B cell (primary cell): ENCODE results near the gene CDH16. TPM values are rescaled to one million over a fixed set of nuclear protein-coding genes. Genes with fewer than 3 reads are reported as not detected.

Experiments used
- ATAC-seq: fragments of 200-7000 bp; cut with Tn5 transposase; one replicate; pipeline ENCODE4 v1.10.0; 2021; ENCODE audit warnings: low read depth, mild to moderate bottlenecking, moderate number of reproducible peaks, moderate library complexity
- CTCF ChIA-PET: fragments of 350-600 bp; sonication (Branson Sonifier 250); formaldehyde crosslinking; loops from one replicate; lab custom pipeline; 2021; ENCODE audit warnings: antibody characterized with exemption, inconsistent platforms; lab: Charles Lee
- POLR2A ChIA-PET: fragments of 350-600 bp; sonication (Branson Sonifier 250); formaldehyde crosslinking; loops from one replicate; lab custom pipeline; 2021; ENCODE audit warnings: antibody characterized with exemption; lab: Charles Lee
- DNase-seq: peaks from one replicate; pipeline ENCODE4 v3.0.0; 2013
- H2AFZ ChIP-seq: 2 replicates; pipeline ENCODE4 v1.6.1; 2012; ENCODE audit warnings: mild to moderate bottlenecking, low read depth, low read length; ENCODE audit not compliant: insufficient read depth, poor library complexity, severe bottlenecking
- H3K27ac ChIP-seq, 2 donors: 1 replicate in 1 of 2; 2 replicates in 1 of 2; pipeline ENCODE4 v1.5.1; 2012 to 2013; ENCODE audit warnings: low read length in 2 of 2, mild to moderate bottlenecking in 2 of 2, moderate library complexity in 1 of 2
- H3K27me3 ChIP-seq, 4 experiments: fragments of 200-600 bp in 1 of 4; sonication (generic) in 1 of 4; replicated peaks in 1 of 4; 1 replicate in 2 of 4; 2 replicates in 2 of 4; pipeline versions ENCODE4 v1.6.1 to v1.7.0; 2013 to 2016; ENCODE audit warnings: low read length in 3 of 4, mild to moderate bottlenecking in 2 of 4, mixed read lengths in 1 of 4, moderate library complexity in 1 of 4; ENCODE audit not compliant: insufficient read depth in 4 of 4, control insufficient read depth in 3 of 4; ENCODE audit errors: control extremely low read depth in 1 of 4
- H3K36me3 ChIP-seq, 2 experiments: replicated peaks in 1 of 2; 1 replicate in 1 of 2; 2 replicates in 1 of 2; pipeline versions ENCODE4 v1.6.1 to v1.7.1; 2013; ENCODE audit warnings: low read length in 1 of 2; ENCODE audit not compliant: insufficient read depth in 2 of 2, control insufficient read depth in 1 of 2; ENCODE audit errors: control extremely low read depth in 1 of 2, extremely low read depth in 1 of 2
- H3K4me1 ChIP-seq, 2 donors: fragments of 200-600 bp in 1 of 2; sonication (generic) in 1 of 2; 1 replicate in 1 of 2; 2 replicates in 1 of 2; pipeline versions ENCODE4 v1.5.1 to v1.6.1; 2013 to 2017; ENCODE audit warnings: low read length in 2 of 2; ENCODE audit not compliant: control insufficient read depth in 2 of 2, insufficient read depth in 2 of 2
- H3K4me2 ChIP-seq: replicated peaks from 2 replicates; pipeline ENCODE3; 2012; ENCODE audit warnings: mild to moderate bottlenecking, low read depth, low read length; ENCODE audit not compliant: poor library complexity, severe bottlenecking
- H3K4me3 ChIP-seq, 5 experiments: fragments of 200-600 bp in 1 of 5; sonication (generic) in 1 of 5; 1 replicate in 3 of 5; 2 replicates in 2 of 5; pipeline versions ENCODE4 v1.5.1 to v1.7.0; 2011 to 2016; ENCODE audit warnings: low read length in 4 of 5, mild to moderate bottlenecking in 4 of 5, low read depth in 2 of 5, control low read depth in 1 of 5, moderate library complexity in 1 of 5; ENCODE audit not compliant: insufficient read depth in 1 of 5; ENCODE audit errors: control extremely low read depth in 1 of 5, extremely low read depth in 1 of 5
- H3K79me2 ChIP-seq: fragments of 200-600 bp; sonication (generic); one replicate; pipeline ENCODE4 v1.6.0; 2016; ENCODE audit warnings: low read length; ENCODE audit not compliant: control insufficient read depth, insufficient read depth
- H3K9ac ChIP-seq: fragments of 200-600 bp; sonication (generic); 2 replicates; pipeline ENCODE4 v1.6.1; 2017; ENCODE audit warnings: mild to moderate bottlenecking, low read length, moderate library complexity
- H3K9me3 ChIP-seq, 3 donors: one replicate each; pipeline versions ENCODE4 v1.6.1 to v1.7.1; 2013; ENCODE audit warnings: low read length in 2 of 3; ENCODE audit not compliant: control insufficient read depth in 2 of 3, insufficient read depth in 1 of 3; ENCODE audit errors: control extremely low read depth in 1 of 3
- H4K20me1 ChIP-seq: 2 replicates; pipeline ENCODE4 v1.6.0; 2012; ENCODE audit warnings: mild to moderate bottlenecking, low read length; ENCODE audit not compliant: insufficient read depth, control insufficient read depth, poor library complexity, severe bottlenecking
- H3K27ac Mint-ChIP-seq: one replicate; pipeline ENCODE4 v1.8.0; 2021; ENCODE audit warnings: mixed read lengths
- H3K27me3 Mint-ChIP-seq: one replicate; pipeline ENCODE4 v1.8.0; 2021; ENCODE audit warnings: mixed read lengths
- H3K4me1 Mint-ChIP-seq: one replicate; pipeline ENCODE4 v1.8.0; 2021; ENCODE audit warnings: mixed read lengths
- H3K4me3 Mint-ChIP-seq: one replicate; pipeline ENCODE4 v1.8.0; 2021; ENCODE audit warnings: mixed read lengths
- H3K9me3 Mint-ChIP-seq: one replicate; pipeline ENCODE4 v1.8.0; 2022; ENCODE audit warnings: mixed read lengths; ENCODE audit not compliant: insufficient read depth
- EZH2 ChIP-seq: IDR thresholded peaks from 2 replicates; pipeline ENCODE4 v1.6.1; 2012; ENCODE audit warnings: borderline replicate concordance, low read depth, mild to moderate bottlenecking, moderate library complexity, low read length; ENCODE audit not compliant: insufficient read depth, poor library complexity, severe bottlenecking
- WGBS: methylation state at CpG from one replicate; pipeline ENCODE4 v1.1.5; 2013; ENCODE audit warnings: missing lambda C conversion rate; ENCODE audit not compliant: insufficient coverage; 5-methylcytosine and 5-hydroxymethylcytosine counted together
- intact Hi-C: fragments of 100-400 bp; cut with micrococcal nuclease; formaldehyde crosslinking; loops from one replicate; pipeline ENCODE4 v1.10.0; 2022
- polyA plus RNA-seq: library from polyadenylated mRNA; depleted of rRNA; stranded (reverse); fragments of >200 nt; gene quantifications from 2 replicates; pipeline ENCODE4 v1.2.3, GENCODE V29; 2012
- total RNA-seq, 2 donors: library from RNA; stranded (reverse); fragments of 120-200 nt in 1 of 2; gene quantifications; 1 replicate in 1 of 2; 2 replicates in 1 of 2; pipeline versions ENCODE4 v1.2.3 to v1.2.4, GENCODE V29; 2013 to 2022
- TF ChIP-seq, protein P1 (sequence below): fragments of 200-600 bp; IDR thresholded peaks from one replicate; pipeline ENCODE4 v1.8.0; 2022; ENCODE audit warnings: antibody characterized with exemption, mild to moderate bottlenecking

The CDH16 gene
- total and polyA plus RNA-seq, 2 donors (not counting 1 experiment from before 2014, with no cell fraction given): not detected

DNA sequence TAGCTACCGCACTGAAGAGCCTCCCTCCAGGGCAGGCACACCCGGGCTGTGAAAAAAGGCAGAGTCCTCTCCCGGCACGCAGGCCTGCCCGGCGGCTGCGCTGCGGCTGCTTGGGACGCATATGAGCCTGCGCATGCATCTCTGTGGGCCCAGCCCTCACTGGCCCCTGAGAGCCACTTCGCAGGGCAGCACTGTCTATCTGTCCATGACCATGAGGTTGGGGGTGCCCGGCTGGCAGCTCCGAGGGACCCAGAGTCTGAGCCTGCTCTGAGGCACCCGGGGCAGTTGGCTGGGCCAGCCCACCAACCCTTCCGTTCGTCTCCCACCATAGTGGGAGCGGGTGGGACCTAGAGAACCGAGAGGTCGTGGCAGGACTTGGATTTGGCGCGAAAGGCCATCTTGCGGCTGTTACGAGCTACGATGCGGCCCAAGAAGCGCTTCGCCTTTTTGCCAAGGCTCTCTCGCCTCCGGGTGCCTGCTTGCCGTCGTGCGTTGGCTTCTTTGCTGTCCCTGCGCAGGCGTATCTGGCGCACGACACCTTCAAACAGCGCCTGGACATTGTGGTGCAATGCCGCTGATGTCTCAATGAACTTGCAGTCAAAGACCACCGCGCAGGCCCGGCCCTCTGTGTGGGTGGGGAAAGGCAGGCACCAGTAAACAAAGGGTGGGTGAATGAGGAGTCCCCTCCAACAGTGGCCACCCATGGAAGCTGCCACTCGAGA is 3.2 kb upstream of the CDH16 start:
- no peak overlapping the region for H2AFZ ChIP-seq
- no peak overlapping the region for H3K27ac ChIP-seq
- no peak overlapping the region for H3K27ac Mint-ChIP-seq
- POLR2A ChIA-PET: no interaction called here
- peaks cover 0 to 8% (median 0%) of the 10 kb centered on the region in 3 donors for H3K9me3 ChIP-seq
- DNase-seq (no peak), ATAC-seq (no peak)
- intact Hi-C loops: no loop called here
- H3K9ac ChIP-seq: no peak overlapping the region
- CTCF ChIA-PET: no interaction called here
- H4K20me1 ChIP-seq: no peaks in the 10 kb centered on the region
- H3K4me3 ChIP-seq: no peak overlapping the region
- peaks cover 37% of the 10 kb centered on the region for H3K27me3 Mint-ChIP-seq
- no peaks in the 10 kb centered on the region for H3K9me3 Mint-ChIP-seq
- WGBS: 83% methylated on average over 39 of the region's 42 CpGs
- H3K79me2 ChIP-seq: no peaks in the 10 kb centered on the region
- TF ChIP-seq, protein P1, sequence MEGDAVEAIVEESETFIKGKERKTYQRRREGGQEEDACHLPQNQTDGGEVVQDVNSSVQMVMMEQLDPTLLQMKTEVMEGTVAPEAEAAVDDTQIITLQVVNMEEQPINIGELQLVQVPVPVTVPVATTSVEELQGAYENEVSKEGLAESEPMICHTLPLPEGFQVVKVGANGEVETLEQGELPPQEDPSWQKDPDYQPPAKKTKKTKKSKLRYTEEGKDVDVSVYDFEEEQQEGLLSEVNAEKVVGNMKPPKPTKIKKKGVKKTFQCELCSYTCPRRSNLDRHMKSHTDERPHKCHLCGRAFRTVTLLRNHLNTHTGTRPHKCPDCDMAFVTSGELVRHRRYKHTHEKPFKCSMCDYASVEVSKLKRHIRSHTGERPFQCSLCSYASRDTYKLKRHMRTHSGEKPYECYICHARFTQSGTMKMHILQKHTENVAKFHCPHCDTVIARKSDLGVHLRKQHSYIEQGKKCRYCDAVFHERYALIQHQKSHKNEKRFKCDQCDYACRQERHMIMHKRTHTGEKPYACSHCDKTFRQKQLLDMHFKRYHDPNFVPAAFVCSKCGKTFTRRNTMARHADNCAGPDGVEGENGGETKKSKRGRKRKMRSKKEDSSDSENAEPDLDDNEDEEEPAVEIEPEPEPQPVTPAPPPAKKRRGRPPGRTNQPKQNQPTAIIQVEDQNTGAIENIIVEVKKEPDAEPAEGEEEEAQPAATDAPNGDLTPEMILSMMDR: no peak
- no peak for TF ChIP-seq EZH2
- no peak overlapping the region for H3K4me3 Mint-ChIP-seq
- H3K4me1 ChIP-seq: peaks cover 11 to 12% of the 10 kb centered on the region in 2 donors
- no peaks in the 10 kb centered on the region for H3K36me3 ChIP-seq
- H3K27me3 ChIP-seq: peaks cover 0 to 42% (median 14%) of the 10 kb centered on the region in 4 experiments
- H3K4me2 ChIP-seq: no peak overlapping the region
- H3K4me1 Mint-ChIP-seq: peaks cover 12% of the 10 kb centered on the region

DNA sequence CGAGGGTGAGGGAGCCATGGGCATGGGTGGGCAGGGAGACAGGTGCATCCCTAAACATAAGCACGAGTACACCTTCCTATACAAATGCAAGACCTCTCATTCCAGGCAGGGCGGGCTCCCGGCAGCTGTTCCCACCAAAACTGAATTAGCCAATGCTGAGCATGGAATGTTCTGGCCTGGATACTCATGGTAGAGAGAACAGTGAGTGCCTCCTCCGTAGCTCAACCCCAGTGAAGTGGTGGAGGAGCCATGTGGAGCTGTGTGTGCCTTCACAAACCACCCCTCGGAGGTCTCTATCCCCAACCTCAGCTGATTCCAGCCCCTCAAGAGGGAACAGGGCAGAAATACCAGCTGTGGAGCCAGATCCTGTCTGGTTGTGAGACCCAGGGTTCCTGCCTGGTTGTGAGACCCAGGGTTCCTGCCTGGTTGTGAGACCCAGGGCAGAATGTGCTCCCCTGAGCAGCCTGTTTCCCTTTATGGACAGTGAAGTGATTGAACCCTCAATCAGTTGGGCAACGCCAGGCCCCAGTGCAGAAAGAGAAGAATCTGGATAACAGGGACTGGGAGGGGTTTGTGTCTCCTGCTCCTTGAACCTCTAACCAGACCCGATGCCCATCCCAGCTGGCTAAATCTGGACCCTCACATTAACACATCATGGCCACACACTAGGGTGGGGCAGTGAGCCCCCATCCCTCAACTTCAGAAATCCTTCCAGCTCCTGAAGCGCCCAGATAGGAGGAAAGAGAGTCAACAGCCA is 2.4 kb upstream of the CDH16 start:
- Histone ChIP-seq H3K9ac (no peak overlapping the region), H3K4me2 (no peak overlapping the region), H2AFZ (no peak overlapping the region), H4K20me1 (no peaks in the 10 kb centered on the region), H3K9me3 (peaks cover 0 to 8% (median 0%) of the 10 kb centered on the region in 3 donors), H3K4me3 (no peak overlapping the region), H3K27ac (no peak overlapping the region), H3K79me2 (no peaks in the 10 kb centered on the region), H3K4me1 (peaks cover 11 to 12% of the 10 kb centered on the region in 2 donors), H3K36me3 (no peaks in the 10 kb centered on the region), H3K27me3 (peaks cover 0 to 35% (median 13%) of the 10 kb centered on the region in 4 experiments)
- CTCF ChIA-PET: no interaction called here
- WGBS: 76% methylated on average over 3 of the region's 9 CpGs
- TF ChIP-seq, protein P1: no peak
- TF ChIP-seq EZH2: no peak
- intact Hi-C loops: no loop called here
- DNase-seq (no peak), ATAC-seq (no peak)
- POLR2A ChIA-PET: no interaction called here
- Mint-ChIP-seq H3K9me3 (no peaks in the 10 kb centered on the region), H3K4me3 (no peak overlapping the region), H3K27me3 (peaks cover 38% of the 10 kb centered on the region), H3K4me1 (peaks cover 12% of the 10 kb centered on the region), H3K27ac (no peak overlapping the region)
